ENCODE data around the gene ILDR2. TPM values are rescaled to one million over a fixed set of nuclear protein-coding genes. Genes with fewer than 3 reads are reported as not detected.

Gene ILDR2
- total RNA-seq, 1 donor from 2014 or later = 7.8 TPM

DNA sequence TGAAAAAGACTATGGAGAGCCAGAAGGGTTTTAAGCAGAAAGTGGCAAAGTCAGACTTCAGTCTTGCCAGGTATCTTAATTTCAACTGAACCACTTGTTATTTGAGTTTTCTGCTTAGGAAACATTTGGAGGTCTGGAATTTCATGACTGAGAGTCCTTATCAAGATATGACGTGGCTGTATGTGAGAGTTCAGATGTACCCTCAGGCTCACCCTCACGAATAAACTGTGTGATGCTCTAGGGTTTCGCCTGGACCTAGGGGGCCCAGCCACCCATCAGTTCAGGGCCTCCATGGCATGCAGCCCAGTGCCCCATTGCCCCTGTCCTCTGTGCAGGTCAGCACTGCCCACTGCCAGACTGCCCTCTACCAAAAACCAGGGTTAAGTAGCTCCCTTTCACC is 68.7 kb downstream of the ILDR2 start:
- Histone ChIP-seq H3K9ac (ENCODE audit: low read length) (peak overlapping the region; percentile 13), H4K20me1 (ENCODE audit: insufficient read depth, low read length) (no peaks in the 10 kb centered on the region), H3K27ac (ENCODE audit: low read depth, low read length) (peak overlapping the region; percentile 39), H3K4me1 (ENCODE audit: insufficient read depth, low read length) (peaks cover 19% of the 10 kb centered on the region), H2AFZ (ENCODE audit: low read depth, low read length) (no peak overlapping the region), H3K4me2 (ENCODE audit: low read length) (peak overlapping the region; percentile 60), H3K36me3 (ENCODE audit: insufficient read depth, low read length) (no peaks in the 10 kb centered on the region), H3K27me3 (ENCODE audit: insufficient read depth, low read length) (peaks cover 26% of the 10 kb centered on the region), H3K9me3 (ENCODE audit: insufficient read depth, low read depth, low read length) (peaks cover 5% of the 10 kb centered on the region), H3K4me3 (ENCODE audit: insufficient read depth, low read depth, low read length) (no peak overlapping the region), H3K79me2 (ENCODE audit: insufficient read depth, low read length) (no peaks in the 10 kb centered on the region)
- H3K27ac Mint-ChIP-seq (ENCODE audit: unreplicated experiment) = peak overlapping the region; percentile 92
- H3K36me3 Mint-ChIP-seq (ENCODE audit: low read depth, unreplicated experiment) = no peaks in the 10 kb centered on the region
- no peaks in the 10 kb centered on the region for H3K27me3 Mint-ChIP-seq (ENCODE audit: low read depth, unreplicated experiment)
- FAIRE-seq (no peak), DNase-seq (ENCODE audit: low read depth) (peak; percentile 31)
- TF ChIP-seq EZH2 (IDR thresholded peaks at IDR 0.05; ENCODE audit: insufficient read depth, low read length) = no peak
- TF ChIP-seq CTCF (IDR thresholded peaks at IDR 0.05; ENCODE audit: insufficient read depth, low read depth, low read length) = no peak
- H3K9me3 Mint-ChIP-seq (ENCODE audit: unreplicated experiment) = peaks cover 2% of the 10 kb centered on the region
- peak overlapping the region; percentile 70 for H3K4me3 Mint-ChIP-seq (ENCODE audit: unreplicated experiment)
- peaks cover 43% of the 10 kb centered on the region for H3K4me1 Mint-ChIP-seq (ENCODE audit: low read depth, unreplicated experiment)

DNA sequence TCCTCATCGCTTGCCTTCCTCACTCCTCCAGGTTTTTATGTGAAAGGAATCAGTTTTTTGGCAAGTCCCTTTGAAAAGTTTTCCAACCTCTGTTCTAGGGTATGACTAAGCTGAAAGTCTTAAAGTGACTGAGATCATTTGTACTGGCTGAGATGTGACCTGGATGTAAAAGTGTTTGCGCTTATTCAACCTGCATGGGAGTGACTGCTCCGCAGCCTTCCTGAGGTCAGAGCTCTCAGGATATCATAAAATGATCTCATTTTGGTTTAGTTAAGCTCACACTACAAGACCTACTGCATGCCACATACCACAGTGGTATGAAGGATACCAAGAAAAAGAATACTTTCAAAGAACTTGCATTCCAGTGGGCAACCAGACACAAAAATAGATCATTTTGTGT is 69.4 kb downstream of the ILDR2 start:
- peak overlapping the region; percentile 56 for H3K9ac ChIP-seq (ENCODE audit: low read length)
- peak; percentile 62 for FAIRE-seq

More for the DNA sequence above, 69.4 kb downstream of the ILDR2 start:
- Histone ChIP-seq H3K9me3 (ENCODE audit: insufficient read depth, low read depth, low read length) (peaks cover 5% of the 10 kb centered on the region), H3K4me3 (ENCODE audit: insufficient read depth, low read depth, low read length) (peak overlapping the region; percentile 1), H4K20me1 (ENCODE audit: insufficient read depth, low read length) (no peaks in the 10 kb centered on the region), H3K36me3 (ENCODE audit: insufficient read depth, low read length) (no peaks in the 10 kb centered on the region), H3K27ac (ENCODE audit: low read depth, low read length) (peak overlapping the region; percentile 82), H3K79me2 (ENCODE audit: insufficient read depth, low read length) (no peaks in the 10 kb centered on the region), H3K27me3 (ENCODE audit: insufficient read depth, low read length) (peaks cover 26% of the 10 kb centered on the region), H3K4me2 (ENCODE audit: low read length) (peak overlapping the region; percentile 60), H2AFZ (ENCODE audit: low read depth, low read length) (no peak overlapping the region), H3K4me1 (ENCODE audit: insufficient read depth, low read length) (peaks cover 23% of the 10 kb centered on the region)
- no peaks in the 10 kb centered on the region for H3K36me3 Mint-ChIP-seq (ENCODE audit: low read depth, unreplicated experiment)
- peaks cover 2% of the 10 kb centered on the region for H3K9me3 Mint-ChIP-seq (ENCODE audit: unreplicated experiment)
- peak; percentile 98 for DNase-seq (ENCODE audit: low read depth)
- peaks cover 49% of the 10 kb centered on the region for H3K4me1 Mint-ChIP-seq (ENCODE audit: low read depth, unreplicated experiment)
- peak overlapping the region; percentile 92 for H3K27ac Mint-ChIP-seq (ENCODE audit: unreplicated experiment)
- TF ChIP-seq CTCF (IDR thresholded peaks at IDR 0.05; ENCODE audit: insufficient read depth, low read depth, low read length) (no peak), EZH2 (IDR thresholded peaks at IDR 0.05; ENCODE audit: insufficient read depth, low read length) (no peak)
- peak overlapping the region; percentile 70 for H3K4me3 Mint-ChIP-seq (ENCODE audit: unreplicated experiment)
- H3K27me3 Mint-ChIP-seq (ENCODE audit: low read depth, unreplicated experiment) = no peaks in the 10 kb centered on the region
